NCI-H2107 treated with DMSO at 0.1 percent for 48 hours (cell line): ENCODE results near the gene CEP192.
"Not testable (repeated sequence)": the region's sequence is repeated elsewhere in the genome, so short reads cannot be mapped to it uniquely, and the experiment has no call there.

ENCODE experiments used
- DNase-seq: peaks from one replicate; lab custom pipeline; 2025; ENCODE audit not compliant: unreplicated experiment; lab: John Stamatoyannopoulos, UW

CEP192 gene, protein sequence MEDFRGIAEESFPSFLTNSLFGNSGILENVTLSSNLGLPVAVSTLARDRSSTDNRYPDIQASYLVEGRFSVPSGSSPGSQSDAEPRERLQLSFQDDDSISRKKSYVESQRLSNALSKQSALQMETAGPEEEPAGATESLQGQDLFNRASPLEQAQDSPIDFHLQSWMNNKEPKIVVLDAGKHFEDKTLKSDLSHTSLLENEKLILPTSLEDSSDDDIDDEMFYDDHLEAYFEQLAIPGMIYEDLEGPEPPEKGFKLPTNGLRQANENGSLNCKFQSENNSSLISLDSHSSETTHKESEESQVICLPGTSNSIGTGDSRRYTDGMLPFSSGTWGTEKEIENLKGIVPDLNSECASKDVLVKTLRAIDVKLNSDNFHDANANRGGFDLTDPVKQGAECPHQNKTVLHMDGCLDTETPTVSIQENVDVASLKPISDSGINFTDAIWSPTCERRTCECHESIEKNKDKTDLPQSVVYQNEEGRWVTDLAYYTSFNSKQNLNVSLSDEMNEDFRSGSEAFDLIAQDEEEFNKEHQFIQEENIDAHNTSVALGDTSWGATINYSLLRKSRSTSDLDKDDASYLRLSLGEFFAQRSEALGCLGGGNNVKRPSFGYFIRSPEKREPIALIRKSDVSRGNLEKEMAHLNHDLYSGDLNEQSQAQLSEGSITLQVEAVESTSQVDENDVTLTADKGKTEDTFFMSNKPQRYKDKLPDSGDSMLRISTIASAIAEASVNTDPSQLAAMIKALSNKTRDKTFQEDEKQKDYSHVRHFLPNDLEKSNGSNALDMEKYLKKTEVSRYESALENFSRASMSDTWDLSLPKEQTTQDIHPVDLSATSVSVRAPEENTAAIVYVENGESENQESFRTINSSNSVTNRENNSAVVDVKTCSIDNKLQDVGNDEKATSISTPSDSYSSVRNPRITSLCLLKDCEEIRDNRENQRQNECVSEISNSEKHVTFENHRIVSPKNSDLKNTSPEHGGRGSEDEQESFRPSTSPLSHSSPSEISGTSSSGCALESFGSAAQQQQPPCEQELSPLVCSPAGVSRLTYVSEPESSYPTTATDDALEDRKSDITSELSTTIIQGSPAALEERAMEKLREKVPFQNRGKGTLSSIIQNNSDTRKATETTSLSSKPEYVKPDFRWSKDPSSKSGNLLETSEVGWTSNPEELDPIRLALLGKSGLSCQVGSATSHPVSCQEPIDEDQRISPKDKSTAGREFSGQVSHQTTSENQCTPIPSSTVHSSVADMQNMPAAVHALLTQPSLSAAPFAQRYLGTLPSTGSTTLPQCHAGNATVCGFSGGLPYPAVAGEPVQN (N-terminal part only)

DNA sequence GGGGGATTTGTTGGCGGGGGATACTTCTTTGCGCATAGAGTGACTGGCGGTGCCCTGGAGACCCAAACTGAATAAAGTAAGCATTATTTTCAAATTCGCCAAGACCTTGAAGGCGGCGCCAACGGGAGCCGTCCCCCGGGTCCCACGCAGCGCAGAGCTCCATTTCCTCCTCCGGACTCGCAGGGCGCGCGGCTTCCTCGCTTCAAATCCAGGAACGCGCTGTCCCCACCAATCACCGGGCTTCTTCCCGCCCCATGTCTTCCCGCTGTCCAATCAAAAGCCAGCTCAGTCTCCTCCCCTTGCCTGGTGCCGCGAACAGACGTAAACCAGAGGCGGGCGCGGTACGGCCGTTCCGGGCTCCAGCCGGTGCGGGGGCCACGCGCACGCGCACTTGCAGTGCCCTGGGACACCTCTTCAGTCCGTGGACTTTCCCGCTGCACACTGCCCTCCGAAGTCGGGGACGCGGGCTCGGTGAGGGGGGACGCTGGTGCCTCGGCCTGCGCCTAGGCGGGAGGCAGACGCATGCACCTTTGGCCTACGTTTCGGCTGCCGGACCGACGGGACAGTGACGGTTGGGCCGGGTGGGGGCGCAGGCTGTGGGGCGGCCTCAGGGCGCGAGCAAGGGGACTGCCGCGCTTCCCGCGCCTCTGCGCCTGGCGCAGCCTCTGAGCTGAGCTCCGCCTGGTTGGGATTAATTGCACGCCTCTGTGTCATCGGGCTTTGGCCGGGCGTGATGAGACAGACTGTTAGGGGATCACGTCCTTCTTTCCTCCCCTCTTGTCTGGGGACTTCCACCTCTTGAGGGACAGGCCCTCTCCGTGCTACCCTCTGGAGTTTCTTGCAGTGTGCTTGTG is at the start of gene CEP192:
CEP192 (plus strand) TSS at position 396 of the 854 bp plus-strand sequence. CDS start 8,063 bp downstream, outside the sequence.
- peak; percentile 90 for DNase-seq

DNA sequence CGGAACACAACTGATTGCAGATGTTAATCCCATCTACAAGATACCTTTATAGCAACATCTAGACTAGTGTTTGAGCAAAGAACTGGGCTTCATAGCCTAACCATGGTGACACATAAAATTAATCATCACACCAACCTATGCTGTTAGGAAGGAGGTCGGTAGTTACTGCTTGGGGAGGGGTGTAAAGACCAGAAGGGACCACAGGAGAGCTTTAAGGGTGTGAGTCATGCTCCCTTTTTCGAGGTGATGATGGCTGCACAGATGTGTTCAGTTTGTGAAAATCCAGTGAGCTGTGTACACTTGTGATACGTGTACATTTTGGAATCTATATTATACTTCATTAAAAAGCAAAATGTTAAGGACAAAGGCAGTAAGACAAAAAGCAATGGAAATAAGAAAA is 47.9 kb upstream of the CEP192 start:
- no peak for DNase-seq

DNA sequence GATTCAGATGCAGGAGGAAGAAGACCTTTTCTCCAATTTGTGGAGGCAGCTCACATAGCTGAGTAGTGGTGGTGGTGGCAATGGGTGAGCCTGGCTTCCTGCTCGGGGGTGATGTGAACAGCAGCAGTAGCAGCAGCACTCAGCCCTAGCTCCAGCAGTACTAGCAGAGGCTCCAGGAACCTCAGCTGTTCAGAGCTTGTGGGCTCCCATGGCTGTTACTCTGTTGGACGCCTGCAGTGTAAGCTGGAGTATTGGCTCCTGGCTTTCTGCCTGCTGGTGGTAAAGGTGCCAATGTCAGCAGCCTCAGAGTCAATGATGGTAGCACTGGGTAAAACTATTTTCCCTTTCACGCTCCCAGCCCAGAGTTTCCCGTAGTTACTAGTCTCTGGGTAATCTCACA is 46.5 kb upstream of the CEP192 start:
- no peak for DNase-seq

DNA sequence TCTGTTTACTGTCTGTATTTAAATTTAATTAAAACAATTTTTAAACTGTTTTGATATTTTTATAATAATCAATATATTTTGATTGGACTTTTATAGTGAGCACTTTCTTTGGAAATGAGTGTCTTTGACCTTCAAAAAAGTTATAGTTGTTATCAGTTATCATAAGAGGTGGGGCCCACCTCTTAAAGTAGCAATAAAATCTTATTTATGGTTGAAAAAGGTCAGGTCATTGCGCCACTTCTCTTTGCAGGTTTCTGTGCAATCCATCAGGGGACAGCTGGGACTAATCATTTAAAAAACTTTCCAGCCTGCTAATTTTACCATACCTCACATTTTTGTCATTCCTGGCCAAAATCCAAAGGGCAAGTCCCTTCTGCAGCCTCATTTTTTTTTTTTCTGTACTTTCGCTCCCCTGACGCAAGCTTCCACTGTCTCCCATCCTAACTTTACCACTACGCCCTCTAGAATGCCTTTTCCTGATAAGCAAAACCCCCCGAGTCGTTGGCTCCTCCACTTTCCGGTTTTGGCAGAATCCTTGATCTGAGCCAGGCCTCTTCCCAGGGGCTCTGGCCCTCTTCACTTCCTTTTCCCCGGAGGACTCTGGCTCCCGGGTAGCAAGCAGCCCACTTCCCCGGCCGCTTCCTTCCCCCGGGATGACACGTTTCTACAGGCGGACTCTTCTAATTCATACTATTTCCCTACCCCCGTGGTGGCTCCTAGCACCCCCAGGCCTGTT is 44.4 kb upstream of the CEP192 start:
- DNase-seq, result no peak

DNA sequence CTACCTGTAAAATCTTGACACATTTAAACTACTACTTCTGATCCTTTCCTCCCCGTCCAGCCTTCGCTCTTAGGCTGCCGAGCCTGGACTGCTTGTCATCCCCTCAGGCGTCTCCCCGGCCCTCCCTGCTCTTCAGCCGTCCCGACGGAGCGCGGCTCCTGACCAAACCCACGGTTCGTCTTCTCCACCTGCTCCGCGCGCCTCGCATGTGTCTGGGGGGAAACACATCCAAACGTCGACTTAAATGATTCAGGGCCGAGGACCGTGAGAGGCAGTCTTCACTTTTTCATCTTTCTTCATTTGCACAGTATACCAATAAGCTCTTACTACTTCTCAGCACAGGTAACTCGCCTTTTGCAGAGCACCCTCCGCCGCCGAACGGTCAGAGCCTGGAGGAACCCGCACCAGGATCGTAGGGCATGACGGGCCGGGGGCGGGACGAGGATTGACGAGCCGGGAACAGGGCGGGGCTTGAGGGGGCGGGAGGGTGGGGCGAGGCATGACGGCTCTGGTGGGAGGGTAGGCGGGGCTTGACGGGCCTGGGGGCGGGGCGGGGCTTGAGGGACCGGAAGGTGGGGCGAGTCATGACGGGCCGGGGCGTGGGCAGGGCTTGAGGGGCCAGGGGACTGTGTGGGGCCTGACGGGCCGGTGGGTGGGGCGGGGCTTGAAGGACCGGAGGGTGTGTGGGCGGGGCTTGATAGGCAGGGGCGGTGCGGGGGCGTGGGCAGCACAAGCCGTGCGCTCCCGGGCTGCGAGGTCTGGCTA is 43.7 kb upstream of the CEP192 start, which contains the start of gene SEH1L:
SEH1L (plus strand) TSS at position 727 of the 765 bp plus-strand sequence. CDS start 111 bp downstream, outside the sequence.
- peak; percentile 69 for DNase-seq

DNA sequence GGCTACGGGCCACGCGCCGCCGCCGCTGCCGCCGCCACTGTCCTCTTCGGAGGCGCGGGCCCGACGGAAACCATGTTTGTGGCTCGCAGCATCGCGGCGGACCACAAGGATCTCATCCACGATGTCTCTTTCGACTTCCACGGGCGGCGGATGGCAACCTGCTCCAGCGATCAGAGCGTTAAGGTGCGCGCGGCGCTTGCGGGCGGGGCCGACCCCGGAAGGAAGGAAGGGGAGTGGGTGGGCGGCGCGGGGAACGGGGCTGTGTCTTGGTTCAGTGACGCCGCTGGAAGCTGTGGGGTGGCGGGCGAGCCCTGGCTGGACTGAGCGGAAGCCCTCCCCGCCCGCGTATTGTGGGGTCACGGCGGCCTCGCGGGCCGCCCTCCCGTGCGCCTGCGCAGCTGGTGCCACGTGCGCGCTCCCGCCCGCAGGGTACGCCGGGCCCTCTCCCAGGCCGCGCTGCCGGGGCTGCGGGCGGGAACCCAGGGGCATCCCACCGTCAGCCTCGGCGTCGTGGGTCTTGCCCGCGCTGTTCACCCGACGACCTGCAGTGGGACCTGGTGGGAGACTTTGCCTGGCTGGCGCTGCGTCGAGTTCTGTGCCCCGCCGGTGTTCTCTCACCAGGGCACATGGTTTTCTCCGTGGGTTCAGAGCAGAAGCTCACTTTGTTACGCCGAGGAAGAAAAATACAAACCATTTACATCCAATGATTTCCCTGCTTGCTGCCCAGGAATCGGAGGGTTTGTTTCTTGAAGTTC is 42.9 kb upstream of the CEP192 start:
- peak; percentile 61 for DNase-seq

DNA sequence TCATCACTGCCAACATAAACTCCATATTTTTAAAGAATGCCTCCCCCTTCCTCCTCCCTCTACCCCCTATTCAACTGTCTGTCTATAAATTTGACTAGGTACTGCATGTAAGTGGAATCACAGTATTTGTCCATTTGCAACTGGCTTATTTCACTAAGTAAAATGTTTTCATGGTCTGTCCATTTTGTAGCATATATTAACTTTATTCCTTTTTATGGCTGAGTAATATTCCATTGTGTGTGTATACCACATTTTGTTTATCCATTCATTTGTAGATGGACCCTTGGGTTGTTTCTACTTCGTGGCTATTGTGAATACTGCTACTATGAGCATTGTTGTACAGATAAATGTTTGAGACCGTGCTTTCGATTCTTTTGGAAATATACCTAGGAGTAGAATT is 32.7 kb upstream of the CEP192 start:
- no peak for DNase-seq

DNA sequence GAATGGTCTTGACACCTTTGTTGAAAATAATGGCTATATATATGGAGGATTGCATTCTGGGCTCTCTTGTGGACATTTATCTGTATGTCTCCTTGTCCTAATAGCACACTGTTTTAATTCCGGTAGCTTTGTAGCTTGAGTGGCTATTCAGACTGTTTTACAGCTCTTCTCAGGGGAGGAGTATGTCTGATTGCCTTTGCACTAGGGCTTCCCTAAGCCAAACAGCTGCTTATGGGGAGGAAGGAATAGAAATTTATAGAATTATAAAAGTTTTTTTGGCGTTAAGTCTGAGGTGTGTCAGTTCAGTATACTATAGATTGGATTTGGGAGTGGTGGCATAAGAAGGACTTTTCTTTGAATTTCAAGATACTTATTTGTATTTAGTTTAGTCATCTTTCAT is 30.8 kb upstream of the CEP192 start:
- no peak for DNase-seq

DNA sequence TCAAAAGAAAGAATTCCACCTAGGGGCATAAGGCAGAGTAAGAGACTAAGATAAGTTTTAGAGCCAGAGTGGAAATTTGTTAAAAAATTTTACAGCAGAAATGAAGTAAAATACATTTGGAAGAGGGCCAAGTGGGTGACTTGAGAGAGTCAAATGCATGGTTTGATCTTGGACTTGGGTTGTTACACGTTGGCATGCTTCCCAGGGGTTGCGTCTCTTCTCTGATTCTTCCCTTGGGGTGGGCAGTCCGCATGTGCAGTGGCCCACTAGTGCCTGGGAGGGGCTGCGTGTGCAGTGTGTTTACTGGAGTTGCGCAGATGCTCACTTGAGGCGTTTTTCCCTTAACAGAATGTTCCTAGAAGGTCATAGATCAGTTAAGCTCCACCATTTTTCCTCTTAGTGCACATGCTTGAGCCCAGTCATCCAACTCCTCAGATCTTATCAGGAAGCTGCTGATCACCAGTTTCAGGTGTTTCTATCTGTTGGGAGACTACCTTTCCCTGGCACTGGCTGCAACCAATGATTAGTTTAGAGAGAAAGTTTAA is 30.2 kb upstream of the CEP192 start:
- DNase-seq, result no peak

DNA sequence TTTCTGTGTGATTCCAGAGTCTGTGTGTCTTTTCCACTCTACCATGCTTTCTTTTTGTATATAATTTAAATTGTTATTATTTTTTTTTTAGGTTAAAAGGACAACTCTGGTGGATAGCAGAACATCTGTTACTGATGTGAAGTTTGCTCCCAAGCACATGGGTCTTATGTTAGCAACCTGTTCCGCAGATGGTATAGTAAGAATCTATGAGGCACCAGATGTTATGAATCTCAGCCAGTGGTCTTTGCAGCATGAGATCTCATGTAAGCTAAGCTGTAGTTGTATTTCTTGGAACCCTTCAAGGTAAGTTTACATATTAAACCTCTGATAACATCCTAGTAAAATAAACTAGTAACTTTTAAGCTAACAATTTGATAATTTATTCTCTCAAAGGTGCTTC is 28.1 kb upstream of the CEP192 start:
- DNase-seq, result no peak

DNA sequence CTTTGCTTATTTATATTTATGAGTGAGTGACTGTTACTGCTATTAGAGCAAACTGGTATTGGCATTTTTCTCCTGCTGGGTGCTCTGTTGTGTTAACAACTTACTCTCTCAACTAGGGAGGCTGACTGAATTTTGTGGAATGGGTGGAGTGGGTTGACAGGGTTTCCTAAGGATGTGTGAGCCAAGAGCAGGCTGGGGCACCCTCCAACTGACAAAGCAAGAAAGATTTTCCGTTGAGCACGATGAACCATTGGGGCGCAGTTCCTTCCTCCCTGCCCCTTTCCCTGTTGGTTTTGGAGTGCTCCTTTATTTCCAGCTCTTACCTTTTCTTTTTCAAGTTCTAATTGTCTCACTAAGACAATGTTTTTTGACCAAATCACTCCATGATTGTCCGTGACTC is 23.0 kb upstream of the CEP192 start:
- DNase-seq, result no peak

DNA sequence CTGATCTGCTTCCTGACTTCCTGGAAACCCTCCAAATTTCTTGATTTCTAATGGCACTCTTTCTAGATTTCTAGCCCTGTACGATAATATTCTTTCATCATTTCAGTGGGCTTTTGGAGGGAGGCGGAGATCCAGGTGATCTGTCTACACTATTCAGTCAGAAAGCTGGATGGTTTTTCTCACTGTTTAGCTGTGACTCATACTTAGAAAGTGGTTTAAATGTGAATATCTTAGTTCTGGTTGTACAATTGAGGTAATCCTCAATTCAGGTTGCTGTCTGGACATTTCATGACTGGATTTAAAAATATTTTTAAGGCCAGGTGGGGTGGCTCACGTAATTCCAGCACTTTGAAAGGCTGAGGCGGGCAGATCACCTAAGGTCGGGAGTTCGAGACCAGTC is 22.5 kb upstream of the CEP192 start:
- DNase-seq, result no peak

DNA sequence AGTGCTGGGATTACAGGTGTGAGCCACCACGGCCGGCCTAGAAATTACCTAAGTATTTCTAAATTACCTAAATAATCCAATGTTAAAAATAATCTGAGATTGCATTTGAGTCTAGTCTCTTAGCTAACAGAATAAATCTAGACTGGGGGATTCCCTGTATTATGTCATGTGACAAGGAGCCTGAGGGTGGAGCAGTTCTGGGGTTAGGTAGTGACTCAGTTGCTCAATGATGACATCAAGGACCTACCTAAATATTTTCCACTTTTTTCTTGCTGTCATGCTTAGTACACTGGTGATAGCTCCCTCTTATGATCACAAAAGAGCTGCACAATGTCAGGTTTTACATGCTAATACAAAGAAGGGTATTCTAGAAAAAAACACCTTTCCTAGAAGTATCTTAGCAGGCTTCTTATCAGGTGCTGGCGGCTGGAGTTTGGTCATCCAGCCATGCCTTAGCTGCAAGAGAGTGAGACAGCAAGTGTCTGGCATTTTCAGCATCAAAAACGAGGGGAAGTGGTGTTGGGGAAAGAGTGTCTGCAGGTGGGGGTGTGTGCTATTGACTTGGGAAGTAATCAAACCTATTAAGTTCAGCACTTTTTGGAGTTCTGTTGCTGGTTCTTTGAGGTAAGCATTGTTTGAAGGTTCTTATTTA is 17.5 kb upstream of the CEP192 start:
- DNase-seq, result no peak

DNA sequence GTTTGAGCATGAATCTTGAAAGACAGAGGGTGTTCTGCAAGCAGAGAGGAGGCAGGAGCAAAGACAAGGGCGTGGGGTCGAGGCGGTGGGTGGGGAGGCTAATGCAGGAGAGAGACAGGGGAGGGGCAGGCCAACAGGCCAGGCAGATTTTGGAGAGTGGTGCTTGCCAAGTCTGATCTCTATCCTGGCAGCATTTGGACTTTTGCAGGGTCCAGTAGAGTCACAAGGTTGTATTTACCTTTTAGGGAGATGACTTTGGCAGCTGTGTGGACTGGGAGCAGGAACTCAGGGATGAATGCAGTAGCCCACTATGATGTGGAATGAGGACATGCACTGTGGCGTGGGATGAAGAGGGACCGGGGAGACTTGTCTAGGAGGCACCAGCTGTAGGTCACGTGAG is 15.7 kb upstream of the CEP192 start:
- no peak for DNase-seq

DNA sequence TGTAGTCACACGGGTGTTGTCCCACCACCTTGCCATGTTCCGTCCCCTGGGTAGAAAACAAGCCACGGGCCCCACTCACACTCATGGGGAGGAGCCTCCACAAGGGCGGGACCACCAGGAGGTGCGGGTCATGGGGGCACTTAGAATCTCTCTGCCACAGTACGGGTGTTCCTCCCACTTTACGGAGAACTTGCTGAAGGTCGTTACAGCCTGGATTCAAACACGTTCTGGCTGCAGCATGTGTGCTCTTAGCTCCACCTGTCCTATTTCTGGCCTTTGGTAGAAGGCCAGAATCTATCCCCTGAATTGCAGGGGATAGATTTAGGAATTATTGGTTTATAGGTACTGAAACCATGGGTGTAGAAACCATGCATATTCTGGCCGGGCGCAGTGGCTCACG is 14.9 kb upstream of the CEP192 start:
- DNase-seq, result no peak

DNA sequence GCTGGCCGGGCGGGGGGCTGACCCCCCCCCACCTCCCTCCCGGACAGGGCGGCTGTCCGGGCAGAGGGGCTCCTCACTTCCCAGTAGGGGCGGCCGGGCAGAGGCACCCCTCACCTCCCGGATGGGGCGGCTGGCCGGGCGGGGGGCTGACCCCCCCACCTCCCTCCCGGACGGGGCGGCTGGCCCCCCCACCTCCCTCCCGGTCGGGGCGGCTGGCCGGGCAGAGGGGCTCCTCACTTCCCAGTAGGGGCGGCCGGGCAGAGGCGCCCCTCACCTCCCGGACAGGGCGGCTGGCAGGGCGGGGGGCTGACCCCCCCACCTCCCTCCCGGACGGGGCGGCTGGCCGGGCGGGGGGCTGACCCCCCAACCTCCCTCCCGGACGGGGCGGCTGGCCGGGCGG is 11.1 kb upstream of the CEP192 start:
- DNase-seq, result not testable (repeated sequence)

DNA sequence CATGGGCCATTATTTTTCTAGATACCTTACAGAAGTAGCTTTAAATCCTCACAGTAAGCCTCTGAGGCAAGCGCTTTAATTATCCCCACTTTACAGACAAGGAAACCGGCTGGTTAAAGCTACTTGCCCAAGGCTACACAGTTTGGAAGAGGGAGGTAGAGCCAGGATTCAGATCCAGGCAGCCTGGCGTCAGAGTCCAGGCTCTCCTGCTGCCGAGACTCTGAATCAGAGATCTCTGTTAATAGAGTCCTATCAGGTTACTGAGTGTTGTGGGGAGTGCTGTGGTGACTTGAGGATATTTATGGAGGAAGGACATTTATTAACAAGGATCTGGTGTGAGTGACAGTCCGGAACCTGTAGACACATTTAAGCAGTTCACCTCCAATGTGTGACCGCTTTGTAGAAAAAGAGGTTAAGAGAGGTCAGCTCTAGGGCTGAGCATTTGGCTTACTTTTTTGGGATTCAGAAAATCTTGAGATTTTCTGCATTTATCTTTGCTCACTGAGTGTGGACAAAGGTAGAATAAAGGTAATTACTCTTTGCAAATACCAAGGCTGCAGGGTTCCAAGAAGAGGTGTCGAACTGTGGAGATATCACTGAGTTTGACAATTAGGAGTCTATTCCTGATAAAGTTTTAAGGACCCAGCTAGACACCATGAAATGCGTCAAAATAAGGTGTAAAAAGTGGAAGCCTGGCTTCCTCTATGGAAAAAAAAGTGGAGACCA is 1.6 kb upstream of the CEP192 start:
- DNase-seq, result no peak
